ENCODE measurements around the gene NOC2L. TPM values are rescaled to one million over a fixed set of nuclear protein-coding genes. Genes with fewer than 3 reads are reported as not detected.
"Not testable (repeated sequence)": the region's sequence is repeated elsewhere in the genome, so short reads cannot be mapped to it uniquely, and the experiment has no call there.

NOC2L gene
- total RNA-seq, 1 donor from 2014 or later: 42.8 TPM

- intact Hi-C loops (cut with DNase I): no loop called here
- peak; percentile 29 for DNase-seq
- ATAC-seq (ENCODE audit: poor library complexity): no peak
Measured at GRCh38 chr1:901108-901859, 57.8 kb downstream of the NOC2L start.

- intact Hi-C loops (cut with DNase I): no loop called here
- DNase-seq (peak; percentile 30), ATAC-seq (ENCODE audit: poor library complexity) (no peak)
Measured at GRCh38 chr1:899636-900317, 59.3 kb downstream of the NOC2L start.

- DNase-seq; ATAC-seq (ENCODE audit: poor library complexity); intact Hi-C loops (cut with DNase I): not testable (repeated sequence)
Measured at GRCh38 chr1:897951-898350, 61.1 kb downstream of the NOC2L start.

- no peak for DNase-seq
- ATAC-seq (ENCODE audit: poor library complexity): no peak
- intact Hi-C loops (cut with DNase I): no loop called here
Measured at GRCh38 chr1:897226-897625, 61.8 kb downstream of the NOC2L start.

Other genes with a start within 250 kb of the NOC2L start
- 1.5 TPM for gene SAMD11, start 35.3 kb downstream of the NOC2L start, total RNA-seq
- 5.6 TPM for gene KLHL17, start 1.3 kb upstream of the NOC2L start, total RNA-seq
- not detected for gene PLEKHN1, start 7.2 kb upstream of the NOC2L start, total RNA-seq
- 170 TPM for gene PERM1, start 22.8 kb upstream of the NOC2L start, total RNA-seq
- gene HES4, start 40.8 kb upstream of the NOC2L start, total RNA-seq: 27.4 TPM
- 13.3 TPM for gene ISG15, start 54.2 kb upstream of the NOC2L start, total RNA-seq
- gene AGRN, start 60.9 kb upstream of the NOC2L start, total RNA-seq: 12.8 TPM
- not detected for gene RNF223, start 115.0 kb upstream of the NOC2L start, total RNA-seq
- gene C1orf159, start 156.8 kb upstream of the NOC2L start, total RNA-seq: 2.4 TPM
- gene TTLL10, start 214.6 kb upstream of the NOC2L start, total RNA-seq: 0.22 TPM
- gene TNFRSF18, start 247.3 kb upstream of the NOC2L start, total RNA-seq: 0.32 TPM

Data from Right ventricle myocardium superior (tissue), 1 donor.